Endothelial cell of umbilical vein (primary cell): Measurements from ENCODE around the gene BMERB1. TPM values are rescaled to one million over a fixed set of nuclear protein-coding genes. Genes with fewer than 3 reads are reported as not detected.

ENCODE experiments used
- BruUV-seq: library from RNA; stranded (reverse); fragments of 400-500 nt; replicated peaks from 2 replicates; lab custom pipeline; 2021; lab: Mats Ljungman, UMichigan
- CTCF ChIA-PET: fragments of 300-600, 350-600 bp; sonication (Branson Sonifier 250); formaldehyde crosslinking; loops from one replicate; lab custom pipeline; 2021; ENCODE audit warnings: antibody characterized with exemption, inconsistent platforms; lab: Charles Lee
- POLR2A ChIA-PET: fragments of 300-600, 350-600 bp; sonication (Branson Sonifier 250); formaldehyde crosslinking; loops from one replicate; lab custom pipeline; 2021; ENCODE audit warnings: antibody characterized with exemption, inconsistent platforms; lab: Charles Lee
- DNase-seq: peaks from one replicate; pipeline ENCODE4 v3.0.0-alpha.2; 2011; ENCODE audit warnings: low read depth, low spot score
- FAIRE-seq: peaks from 2 replicates; lab custom pipeline; 2011; peaks lifted over from hg19 to GRCh38; lab: Jason Lieb, UNC
- H2AFZ ChIP-seq: 2 replicates; pipeline ENCODE4 v1.6.0; 2012; ENCODE audit warnings: low read depth, low read length, control low read depth, inconsistent platforms
- H3K27ac ChIP-seq: 2 replicates; pipeline ENCODE4 v1.5.1; 2011; ENCODE audit warnings: low read depth, mild to moderate bottlenecking, control low read depth, low read length, moderate library complexity; ENCODE audit not compliant: insufficient read depth
- H3K27me3 ChIP-seq, 2 experiments: 2 replicates each; pipeline versions ENCODE4 v1.6.0 to v1.6.1; 2011; ENCODE audit warnings: low read length in 2 of 2, mixed read lengths in 1 of 2; ENCODE audit not compliant: control insufficient read depth in 2 of 2, insufficient read depth in 2 of 2
- H3K36me3 ChIP-seq, 2 experiments: 2 replicates in 1 of 2; 3 replicates in 1 of 2; pipeline ENCODE4 v1.5.1; 2011; ENCODE audit warnings: low read length in 2 of 2, mild to moderate bottlenecking in 1 of 2, moderate library complexity in 1 of 2; ENCODE audit not compliant: control insufficient read depth in 2 of 2, insufficient read depth in 2 of 2; ENCODE audit errors: extremely low read depth in 1 of 2
- H3K4me1 ChIP-seq: 3 replicates; pipeline ENCODE4 v1.5.1; 2011; ENCODE audit warnings: mild to moderate bottlenecking, low read length; ENCODE audit not compliant: control insufficient read depth, insufficient read depth; ENCODE audit errors: extremely low read depth
- H3K4me2 ChIP-seq: 2 replicates; pipeline ENCODE4 v1.6.1; 2011; ENCODE audit warnings: low read length, control low read depth, mixed read lengths; ENCODE audit not compliant: insufficient read depth
- H3K4me3 ChIP-seq, 3 experiments: fragments of 200-600 bp in 1 of 3; sonication (generic), shearing (Covaris generic) in 1 of 3; replicated peaks in 1 of 3; 2 replicates each; pipeline ENCODE4 v1.5.1; 2011 to 2016; ENCODE audit warnings: control low read depth in 3 of 3, low read length in 3 of 3, mild to moderate bottlenecking in 2 of 3, inconsistent platforms in 1 of 3, low read depth in 1 of 3, moderate library complexity in 1 of 3; ENCODE audit not compliant: insufficient read depth in 1 of 3
- H3K79me2 ChIP-seq: 2 replicates; pipeline ENCODE4 v1.6.0; 2012; ENCODE audit warnings: low read length, inconsistent platforms; ENCODE audit not compliant: control insufficient read depth, insufficient read depth
- H3K9ac ChIP-seq: replicated peaks from 2 replicates; pipeline ENCODE3; 2011; ENCODE audit warnings: low read length, control low read depth; ENCODE audit not compliant: insufficient read depth; ENCODE audit errors: extremely low read depth
- H3K9me1 ChIP-seq: replicated peaks from 3 replicates; pipeline ENCODE4 v1.6.0; 2011; ENCODE audit warnings: mild to moderate bottlenecking, low read length; ENCODE audit not compliant: control insufficient read depth, insufficient read depth; ENCODE audit errors: extremely low read depth
- H3K9me3 ChIP-seq: replicated peaks from 2 replicates; pipeline ENCODE4 v1.5.1; 2012; ENCODE audit warnings: low read length, inconsistent platforms; ENCODE audit not compliant: control insufficient read depth, insufficient read depth
- H4K20me1 ChIP-seq: replicated peaks from 2 replicates; pipeline ENCODE3; 2011; ENCODE audit warnings: mild to moderate bottlenecking, low read length; ENCODE audit not compliant: control insufficient read depth, insufficient read depth; ENCODE audit errors: extremely low read depth
- EZH2 ChIP-seq: IDR thresholded peaks from 2 replicates; pipeline ENCODE4 v1.6.1; 2012; ENCODE audit warnings: borderline replicate concordance, low read depth, mild to moderate bottlenecking, moderate library complexity, low read length, inconsistent platforms; ENCODE audit not compliant: severe bottlenecking
- FOS ChIP-seq: IDR thresholded peaks from 2 replicates; pipeline ENCODE4 v1.6.1; 2011; ENCODE audit warnings: mild to moderate bottlenecking, low read length, moderate library complexity, borderline replicate concordance; ENCODE audit not compliant: insufficient read depth
- GATA2 ChIP-seq: IDR thresholded peaks from 2 replicates; pipeline ENCODE4 v1.7.0; 2011; ENCODE audit warnings: low read depth, mild to moderate bottlenecking, moderate library complexity, mixed read lengths, low read length; ENCODE audit not compliant: insufficient read length, insufficient read depth
- JUN ChIP-seq: IDR thresholded peaks from 2 replicates; pipeline ENCODE4 v1.6.1; 2011; ENCODE audit warnings: borderline replicate concordance, low read depth; ENCODE audit not compliant: insufficient read length, insufficient read depth
- MYC ChIP-seq: IDR thresholded peaks from one replicate; pipeline ENCODE4 v1.6.1; 2011; ENCODE audit warnings: mild to moderate bottlenecking, low read depth, low read length
- POLR2A ChIP-seq: IDR thresholded peaks from 2 replicates; pipeline ENCODE4 v1.6.1; 2012; ENCODE audit warnings: low read depth, mild to moderate bottlenecking, control low read depth, low read length
- POLR2AphosphoS5 ChIP-seq: IDR thresholded peaks from 2 replicates; pipeline ENCODE4 v1.6.1; 2012; ENCODE audit warnings: low read depth, mild to moderate bottlenecking, control low read depth, low read length, moderate library complexity; ENCODE audit not compliant: insufficient read depth
- dilution Hi-C: fragments of 300-500 bp; cut with MboI; formaldehyde crosslinking; loops from one replicate; pipeline ENCODE4 v1.15.0; 2019; ENCODE audit warnings: low sequenced_read_pairs; ENCODE audit not compliant: extremely low pct_ligation_motif_present
- intact Hi-C: fragments of 100-400 bp; cut with micrococcal nuclease; formaldehyde crosslinking; loops from one replicate; pipeline ENCODE4 v1.10.0; 2022
- polyA plus RNA-seq, 4 experiments: library from polyadenylated mRNA; depleted of rRNA in 3 of 4; stranded (reverse) in 3 of 4; unstranded in 1 of 4; fragments of >200 nt; gene quantifications; 2 replicates each; pipeline versions ENCODE4 v1.2.1 to v1.2.3, GENCODE V29; 2011 to 2012; ENCODE audit warnings: missing spikeins in 1 of 4
- total RNA-seq: library from RNA; stranded (reverse); gene quantifications from 2 replicates; pipeline ENCODE4 v1.2.3, GENCODE V29; 2021
- TF ChIP-seq, protein P1 (sequence below), 2 donors: IDR thresholded peaks; 1 replicate in 1 of 2; 2 replicates in 1 of 2; pipeline ENCODE4 v1.5.1; 2011; ENCODE audit warnings: low read length in 2 of 2, mild to moderate bottlenecking in 2 of 2, moderate library complexity in 2 of 2, control low read depth in 1 of 2, inconsistent platforms in 1 of 2, low read depth in 1 of 2; ENCODE audit not compliant: insufficient read depth in 1 of 2; ENCODE audit errors: extremely low read depth in 1 of 2
- TF ChIP-seq, protein P2 (sequence below): IDR thresholded peaks from 2 replicates; pipeline ENCODE4 v1.6.1; 2011; ENCODE audit not compliant: insufficient read depth, insufficient read length

The BMERB1 gene
- total and polyA plus RNA-seq, 2 donors (not counting 3 experiments of a cell fraction or from before 2014, with no cell fraction given) = 14.1 to 17.4 TPM

DNA sequence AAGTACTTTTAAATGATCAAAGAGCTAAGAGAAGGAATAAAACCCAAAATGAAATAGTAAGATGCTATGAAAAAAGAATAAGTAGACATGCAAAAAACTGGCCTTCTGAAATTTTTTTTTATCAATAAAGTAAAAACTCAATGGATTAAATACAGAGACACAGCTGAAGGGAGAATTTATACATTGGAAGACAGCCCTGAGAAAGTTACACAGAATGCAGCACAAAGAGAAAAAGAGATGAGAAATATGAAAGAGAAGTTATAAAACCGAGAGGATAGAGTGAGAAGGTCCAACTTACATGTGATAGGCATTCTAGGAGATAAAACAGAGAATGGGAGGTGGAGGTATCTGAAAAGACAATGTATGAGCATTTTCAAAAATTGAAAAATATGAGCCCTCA is 151.6 kb downstream of the BMERB1 start:
- CTCF ChIA-PET = no interaction called here
- H4K20me1 ChIP-seq = no peaks in the 10 kb centered on the region
- TF ChIP-seq POLR2A (no peak), EZH2 (no peak), FOS (no peak), JUN (no peak), POLR2AphosphoS5 (no peak), GATA2 (no peak), MYC (no peak)
- TF ChIP-seq, protein P1, sequence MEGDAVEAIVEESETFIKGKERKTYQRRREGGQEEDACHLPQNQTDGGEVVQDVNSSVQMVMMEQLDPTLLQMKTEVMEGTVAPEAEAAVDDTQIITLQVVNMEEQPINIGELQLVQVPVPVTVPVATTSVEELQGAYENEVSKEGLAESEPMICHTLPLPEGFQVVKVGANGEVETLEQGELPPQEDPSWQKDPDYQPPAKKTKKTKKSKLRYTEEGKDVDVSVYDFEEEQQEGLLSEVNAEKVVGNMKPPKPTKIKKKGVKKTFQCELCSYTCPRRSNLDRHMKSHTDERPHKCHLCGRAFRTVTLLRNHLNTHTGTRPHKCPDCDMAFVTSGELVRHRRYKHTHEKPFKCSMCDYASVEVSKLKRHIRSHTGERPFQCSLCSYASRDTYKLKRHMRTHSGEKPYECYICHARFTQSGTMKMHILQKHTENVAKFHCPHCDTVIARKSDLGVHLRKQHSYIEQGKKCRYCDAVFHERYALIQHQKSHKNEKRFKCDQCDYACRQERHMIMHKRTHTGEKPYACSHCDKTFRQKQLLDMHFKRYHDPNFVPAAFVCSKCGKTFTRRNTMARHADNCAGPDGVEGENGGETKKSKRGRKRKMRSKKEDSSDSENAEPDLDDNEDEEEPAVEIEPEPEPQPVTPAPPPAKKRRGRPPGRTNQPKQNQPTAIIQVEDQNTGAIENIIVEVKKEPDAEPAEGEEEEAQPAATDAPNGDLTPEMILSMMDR (IDR thresholded peaks at IDR 0.05; ENCODE audit: extremely low read depth in 1 of 2, insufficient read depth in 1 of 2, low read depth in 1 of 2, low read length in 2 of 2) = no peak
- TF ChIP-seq, protein P2, sequence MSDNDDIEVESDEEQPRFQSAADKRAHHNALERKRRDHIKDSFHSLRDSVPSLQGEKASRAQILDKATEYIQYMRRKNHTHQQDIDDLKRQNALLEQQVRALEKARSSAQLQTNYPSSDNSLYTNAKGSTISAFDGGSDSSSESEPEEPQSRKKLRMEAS = no peak
- DNase-seq (no peak), FAIRE-seq (no peak)
- H3K9ac ChIP-seq = no peak overlapping the region
- no peak overlapping the region for H3K27ac ChIP-seq
- no TSS peak for BruUV-seq
- H3K27me3 ChIP-seq = no peaks in the 10 kb centered on the region
- intact Hi-C loops = no loop called here
- no peaks in the 10 kb centered on the region for H3K36me3 ChIP-seq
- no peak overlapping the region for H3K4me3 ChIP-seq
- no peaks in the 10 kb centered on the region for H3K9me1 ChIP-seq
- dilution Hi-C loops = no loop called here
- H3K4me1 ChIP-seq = peaks cover 19% of the 10 kb centered on the region
- POLR2A ChIA-PET = no interaction called here
- H2AFZ ChIP-seq = no peak overlapping the region
- no peaks in the 10 kb centered on the region for H3K79me2 ChIP-seq
- H3K4me2 ChIP-seq = no peak overlapping the region
- no peaks in the 10 kb centered on the region for H3K9me3 ChIP-seq
